ENCODE results near the gene IER2.

IER2 gene

GRCh38 chr19:13117176-13117771 is 32.9 kb upstream of the IER2 start:
- TF ChIP-seq CTCF (IDR thresholded peaks at IDR 0.05) = no peak

- no peak for TF ChIP-seq CTCF (IDR thresholded peaks at IDR 0.05)
Measured at GRCh38 chr19:13117772-13118423, 32.3 kb upstream of the IER2 start, which contains the start of gene NACC1. NACC1 (plus strand) TSS chr19:13118264; CDS start chr19:13135208, 16,944 bp downstream.

DNA sequence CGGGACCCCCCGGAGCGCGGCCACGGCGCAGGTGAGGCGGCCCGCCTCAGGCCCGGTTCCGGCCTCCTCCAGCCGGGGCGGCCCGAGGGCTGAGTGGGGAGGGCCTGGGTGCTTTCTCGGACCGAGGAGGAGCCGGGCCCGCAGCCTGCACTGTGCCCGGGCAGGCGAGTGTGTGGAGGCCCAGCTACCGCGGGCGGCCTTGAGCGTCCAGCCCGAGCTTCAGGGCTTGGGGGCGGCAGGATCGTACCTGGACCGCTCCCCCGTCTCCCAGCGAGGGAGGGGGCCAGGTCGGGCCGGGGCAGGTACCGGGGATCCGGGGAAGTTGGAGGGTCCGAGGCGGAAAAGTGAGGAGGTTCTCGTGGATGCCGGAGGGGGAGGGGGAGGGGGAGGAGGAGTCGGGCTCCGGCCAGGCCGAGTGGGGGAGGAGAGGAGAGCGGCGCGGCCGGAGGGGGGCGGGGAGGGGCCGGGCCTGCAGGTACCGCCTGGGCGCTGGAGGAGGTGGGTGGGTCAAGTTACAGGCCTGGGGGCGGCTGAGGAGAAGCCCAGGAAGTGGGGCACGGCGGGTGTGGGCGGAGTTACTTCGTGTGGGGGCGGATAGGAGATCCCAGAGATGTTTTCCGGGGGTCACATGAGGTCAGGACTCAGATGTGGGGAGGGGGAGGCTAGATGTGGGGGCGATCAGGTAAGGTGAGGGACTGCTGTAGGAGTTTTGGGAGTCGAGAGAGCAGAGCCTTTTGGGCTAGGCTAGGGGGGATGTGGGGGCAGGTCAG is 31.6 kb upstream of the IER2 start:
- no peak for TF ChIP-seq CTCF (IDR thresholded peaks at IDR 0.05)

GRCh38 chr19:13119627-13120026 is 30.6 kb upstream of the IER2 start:
- no peak for TF ChIP-seq CTCF (IDR thresholded peaks at IDR 0.05)

DNA sequence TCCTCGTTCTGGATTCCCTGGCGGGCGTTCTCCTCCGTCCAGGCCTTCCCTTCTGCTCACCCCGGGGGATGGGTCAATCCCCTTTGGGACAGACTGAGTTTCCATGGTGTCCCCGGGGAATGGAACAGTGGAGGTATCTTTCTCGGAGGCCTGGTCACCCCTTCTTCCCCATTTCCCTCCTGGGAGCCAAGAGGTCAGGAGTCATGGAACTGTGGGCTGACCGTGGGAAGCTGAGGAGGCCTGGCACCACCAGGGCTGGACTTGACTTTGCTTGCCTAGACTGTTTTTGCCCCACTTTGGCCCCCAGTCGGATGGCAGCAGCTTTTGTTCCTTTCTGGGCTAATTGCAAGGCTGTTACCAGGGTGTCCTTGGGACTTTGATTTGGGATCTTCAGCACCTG is 30.2 kb upstream of the IER2 start:
- no peak for TF ChIP-seq CTCF (IDR thresholded peaks at IDR 0.05)

- no peak for TF ChIP-seq CTCF (IDR thresholded peaks at IDR 0.05)
Measured at GRCh38 chr19:13120817-13121216, 29.4 kb upstream of the IER2 start.

- no peak for TF ChIP-seq CTCF (IDR thresholded peaks at IDR 0.05)
Measured at GRCh38 chr19:13121551-13122274, 28.5 kb upstream of the IER2 start.
